Smooth muscle cell (in vitro differentiated cells): ENCODE results near the gene TXNL1. TPM values are rescaled to one million over a fixed set of nuclear protein-coding genes. Genes with fewer than 3 reads are reported as not detected.

Experiments used
- DNase-seq: peaks from one replicate; lab custom pipeline; 2025; ENCODE audit not compliant: unreplicated experiment; lab: John Stamatoyannopoulos, UW
- H2AFZ ChIP-seq: fragments of 200-600 bp; sonication (generic); 2 replicates; pipeline ENCODE4 v1.6.0; 2016; ENCODE audit warnings: antibody characterized with exemption, low read depth, mild to moderate bottlenecking
- H3F3A ChIP-seq: fragments of 200-600 bp; sonication (generic); 2 replicates; pipeline ENCODE4 v1.6.0; 2017; ENCODE audit warnings: antibody characterized with exemption, low read depth
- H3K27ac ChIP-seq: fragments of 200-600 bp; sonication (generic); 2 replicates; pipeline ENCODE4 v1.5.1; 2016; ENCODE audit warnings: low read depth, mild to moderate bottlenecking
- H3K27me3 ChIP-seq: fragments of 200-600 bp; sonication (generic); 2 replicates; pipeline ENCODE4 v1.6.1; 2016; ENCODE audit warnings: low read depth, mild to moderate bottlenecking
- H3K36me3 ChIP-seq: fragments of 200-600 bp; sonication (generic); 2 replicates; pipeline ENCODE4 v1.5.1; 2016; ENCODE audit warnings: low read depth
- H3K4me1 ChIP-seq: fragments of 200-600 bp; sonication (generic); 2 replicates; pipeline ENCODE4 v1.5.1; 2016; ENCODE audit warnings: low read depth
- H3K4me2 ChIP-seq: fragments of 200-600 bp; sonication (generic); 2 replicates; pipeline ENCODE4 v1.6.0; 2016; ENCODE audit warnings: mild to moderate bottlenecking
- H3K4me3 ChIP-seq: fragments of 200-600 bp; sonication (generic); 2 replicates; pipeline ENCODE4 v1.5.1; 2016; ENCODE audit warnings: mild to moderate bottlenecking
- H3K79me2 ChIP-seq: fragments of 200-600 bp; sonication (generic); 2 replicates; pipeline ENCODE4 v1.6.0; 2016; ENCODE audit warnings: low read depth, mild to moderate bottlenecking
- H3K9ac ChIP-seq: fragments of 200-600 bp; sonication (generic); 2 replicates; pipeline ENCODE4 v1.6.0; 2016; ENCODE audit warnings: low read depth
- H3K9me3 ChIP-seq: fragments of 200-600 bp; sonication (generic); replicated peaks from 2 replicates; pipeline ENCODE4 v1.5.1; 2016; ENCODE audit warnings: low read depth
- H4K20me1 ChIP-seq: fragments of 200-600 bp; sonication (generic); 2 replicates; pipeline ENCODE4 v1.6.0; 2016; ENCODE audit warnings: low read depth
- WGBS: methylation state at CpG from one replicate; pipeline ENCODE4 v1.1.7; 2016; ENCODE audit warnings: low lambda C conversion rate; 5-methylcytosine and 5-hydroxymethylcytosine counted together
- polyA plus RNA-seq: library from polyadenylated mRNA; unstranded; fragments of >200 nt; fragmentation: Nextera tagmentation; extraction: Ambion mirVana; gene quantifications from 2 replicates; pipeline ENCODE4 v1.2.1, GENCODE V29; 2016
- total RNA-seq: library from RNA; depleted of rRNA; stranded (reverse); fragments of >200 nt; gene quantifications from 2 replicates; pipeline ENCODE4 v1.2.3, GENCODE V29; 2014
- TF ChIP-seq, protein P1 (sequence below): fragments of 200-600 bp; sonication (generic); IDR thresholded peaks from 2 replicates; pipeline ENCODE4 v1.5.1; 2017; ENCODE audit warnings: borderline replicate concordance, mild to moderate bottlenecking, antibody characterized with exemption; ENCODE audit not compliant: insufficient read depth, poor library complexity, severe bottlenecking

Gene TXNL1
- total and polyA plus RNA-seq, 2 experiments from 2014 or later = 62.0 to 75.4 TPM

DNA sequence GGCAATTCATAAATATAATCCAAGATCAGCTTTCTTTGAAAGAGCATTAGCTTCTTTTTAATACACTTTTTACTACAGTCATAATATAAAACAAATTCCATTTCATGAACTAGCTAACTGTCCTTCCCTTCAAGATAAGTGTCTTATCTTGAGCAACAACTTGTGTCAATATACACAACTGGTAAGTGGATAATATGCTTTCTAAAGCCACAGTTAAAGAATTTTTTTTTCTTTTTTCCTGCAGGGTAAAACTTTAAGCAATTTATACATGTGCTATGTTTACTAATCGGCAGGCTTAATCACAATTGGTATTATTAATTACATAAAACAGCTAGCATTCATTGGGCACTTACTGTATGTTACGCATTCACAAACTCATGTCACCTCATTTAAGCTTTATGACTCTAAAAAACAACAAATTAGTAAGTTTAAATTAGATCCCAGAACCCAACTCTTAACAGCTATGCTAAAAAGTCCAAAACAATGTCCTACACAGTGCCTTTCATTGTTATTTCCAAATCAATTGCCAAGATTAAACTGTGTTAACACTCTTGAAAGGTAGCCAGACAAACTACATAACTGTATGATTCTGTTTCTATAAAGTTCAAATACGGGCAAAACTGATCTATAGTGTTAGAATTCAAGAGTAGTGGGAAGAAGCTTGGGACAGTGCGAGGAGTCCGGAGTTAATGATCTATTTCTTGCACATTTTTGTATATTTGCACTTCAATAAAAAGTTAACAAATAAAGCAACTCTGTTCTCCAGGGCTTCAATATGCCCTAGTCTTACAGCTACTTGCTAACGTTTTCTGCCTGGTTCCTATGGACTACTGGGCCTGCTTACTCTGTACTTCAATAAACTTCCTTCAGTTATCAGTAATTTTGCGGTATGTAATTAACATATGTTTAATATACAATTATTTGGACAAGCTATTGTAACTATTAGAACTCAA lies 6.0 kb downstream of the TXNL1 start:
- Histone ChIP-seq H3K4me2 (no peak overlapping the region), H3K27me3 (no peaks in the 10 kb centered on the region), H3K36me3 (no peaks in the 10 kb centered on the region), H3K4me1 (peaks cover 20% of the 10 kb centered on the region), H3K27ac (no peak overlapping the region), H4K20me1 (peaks cover 100% of the 10 kb centered on the region), H2AFZ (no peak overlapping the region), H3K79me2 (peaks cover 99% of the 10 kb centered on the region), H3F3A (no peaks in the 10 kb centered on the region), H3K9ac (no peak overlapping the region), H3K9me3 (no peaks in the 10 kb centered on the region), H3K4me3 (no peak overlapping the region)
- no peak for DNase-seq
- 96% methylated on average over 7 of the region's 7 CpGs for WGBS
- TF ChIP-seq, protein P1, sequence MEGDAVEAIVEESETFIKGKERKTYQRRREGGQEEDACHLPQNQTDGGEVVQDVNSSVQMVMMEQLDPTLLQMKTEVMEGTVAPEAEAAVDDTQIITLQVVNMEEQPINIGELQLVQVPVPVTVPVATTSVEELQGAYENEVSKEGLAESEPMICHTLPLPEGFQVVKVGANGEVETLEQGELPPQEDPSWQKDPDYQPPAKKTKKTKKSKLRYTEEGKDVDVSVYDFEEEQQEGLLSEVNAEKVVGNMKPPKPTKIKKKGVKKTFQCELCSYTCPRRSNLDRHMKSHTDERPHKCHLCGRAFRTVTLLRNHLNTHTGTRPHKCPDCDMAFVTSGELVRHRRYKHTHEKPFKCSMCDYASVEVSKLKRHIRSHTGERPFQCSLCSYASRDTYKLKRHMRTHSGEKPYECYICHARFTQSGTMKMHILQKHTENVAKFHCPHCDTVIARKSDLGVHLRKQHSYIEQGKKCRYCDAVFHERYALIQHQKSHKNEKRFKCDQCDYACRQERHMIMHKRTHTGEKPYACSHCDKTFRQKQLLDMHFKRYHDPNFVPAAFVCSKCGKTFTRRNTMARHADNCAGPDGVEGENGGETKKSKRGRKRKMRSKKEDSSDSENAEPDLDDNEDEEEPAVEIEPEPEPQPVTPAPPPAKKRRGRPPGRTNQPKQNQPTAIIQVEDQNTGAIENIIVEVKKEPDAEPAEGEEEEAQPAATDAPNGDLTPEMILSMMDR = no peak

DNA sequence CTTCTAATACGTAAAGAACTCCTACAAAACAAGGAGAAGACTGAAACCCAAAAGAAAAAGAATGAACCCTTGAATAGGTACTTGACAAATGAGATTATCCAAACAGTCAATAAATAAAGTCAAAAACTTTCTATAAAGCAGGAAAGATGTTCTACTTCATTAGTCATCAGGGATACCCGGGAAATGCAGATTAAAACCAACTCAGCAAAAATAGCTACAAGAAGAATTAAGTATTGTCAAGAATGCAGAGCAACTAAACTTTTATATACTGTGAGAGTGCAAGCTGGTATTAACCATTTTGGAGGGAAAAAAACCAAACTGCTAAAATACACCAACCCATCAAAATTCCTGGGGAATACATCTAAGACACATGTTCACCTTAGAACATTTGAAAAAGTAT lies 10.4 kb downstream of the TXNL1 start:
- Histone ChIP-seq H3K27ac (no peak overlapping the region), H3K79me2 (peaks cover 93% of the 10 kb centered on the region), H3K4me1 (peaks cover 3% of the 10 kb centered on the region), H3K4me3 (no peak overlapping the region), H3K9ac (no peak overlapping the region), H4K20me1 (peaks cover 94% of the 10 kb centered on the region), H3F3A (no peaks in the 10 kb centered on the region), H2AFZ (no peak overlapping the region), H3K36me3 (no peaks in the 10 kb centered on the region), H3K27me3 (no peaks in the 10 kb centered on the region), H3K9me3 (no peaks in the 10 kb centered on the region), H3K4me2 (peak overlapping the region; percentile 4)
- TF ChIP-seq, protein P1 = no peak
- 68% methylated on average over 2 of the region's 2 CpGs for WGBS
- DNase-seq = no peak

DNA sequence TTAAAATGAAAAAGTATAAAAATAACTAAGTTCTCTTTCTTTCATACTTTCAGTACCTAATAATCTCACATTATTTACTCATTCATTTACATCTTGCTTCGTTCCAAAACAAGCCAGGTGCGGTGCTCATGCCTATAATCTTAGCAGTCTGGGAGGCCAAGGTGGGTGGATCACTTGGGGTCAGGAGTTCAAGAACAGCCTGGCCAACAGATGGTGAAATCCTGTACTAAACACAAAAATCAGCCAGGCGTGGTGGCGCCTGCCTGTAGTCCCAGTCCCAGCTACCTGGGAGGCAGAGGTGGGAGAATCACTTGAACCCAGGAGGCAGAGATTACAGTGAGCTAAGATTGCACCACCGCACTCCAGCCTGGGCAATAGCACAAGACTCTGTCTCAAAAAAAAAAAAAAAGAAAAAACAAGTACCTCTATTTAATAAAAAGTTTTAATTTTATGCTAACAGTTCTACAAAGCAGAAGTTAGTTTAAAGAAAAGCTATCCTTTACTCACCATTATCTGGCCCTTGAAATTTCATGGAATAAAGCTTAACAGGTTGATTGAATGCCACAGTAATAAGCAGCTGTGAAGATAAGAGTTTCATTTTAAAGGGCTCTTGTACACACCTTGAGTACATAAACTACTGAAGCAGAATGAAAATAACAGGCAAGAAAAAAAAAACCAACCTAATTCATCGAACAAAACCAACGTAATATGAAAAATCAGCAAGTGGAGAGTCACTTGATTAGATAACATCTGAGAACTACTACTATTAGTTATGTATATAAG lies 22.5 kb downstream of the TXNL1 start:
- no peak overlapping the region for H3K4me2 ChIP-seq
- H3K36me3 ChIP-seq = peaks cover 44% of the 10 kb centered on the region
- no peaks in the 10 kb centered on the region for H3K4me1 ChIP-seq
- no peak overlapping the region for H3K4me3 ChIP-seq
- no peaks in the 10 kb centered on the region for H3K9me3 ChIP-seq
- no peak overlapping the region for H3K27ac ChIP-seq
- peaks cover 23% of the 10 kb centered on the region for H4K20me1 ChIP-seq
- no peak overlapping the region for H2AFZ ChIP-seq
- H3K79me2 ChIP-seq = peaks cover 8% of the 10 kb centered on the region
- H3F3A ChIP-seq = no peaks in the 10 kb centered on the region
- WGBS = 93% methylated on average over 7 of the region's 7 CpGs
- H3K9ac ChIP-seq = no peak overlapping the region
- TF ChIP-seq, protein P1 = no peak
- no peak for DNase-seq
- no peaks in the 10 kb centered on the region for H3K27me3 ChIP-seq
